Esophagus (tissue), 2 donors: ENCODE measurements around the gene ABCC1. TPM values are rescaled to one million over a fixed set of nuclear protein-coding genes. Genes with fewer than 3 reads are reported as not detected.

Source experiments
- H3K27ac ChIP-seq, 2 donors: one replicate each; pipeline ENCODE4 v1.5.1; 2013; ENCODE audit warnings: low read depth in 2 of 2, mild to moderate bottlenecking in 2 of 2, inconsistent platforms in 1 of 2, low read length in 1 of 2, moderate library complexity in 1 of 2
- H3K27me3 ChIP-seq, 2 donors: one replicate each; pipeline ENCODE4 v1.6.1; 2013; ENCODE audit warnings: low read length in 2 of 2, control low read depth in 1 of 2, mild to moderate bottlenecking in 1 of 2; ENCODE audit not compliant: insufficient read depth in 2 of 2, control insufficient read depth in 1 of 2
- H3K36me3 ChIP-seq, 2 donors: one replicate each; pipeline ENCODE4 v1.6.1; 2013; ENCODE audit warnings: low read length in 1 of 2; ENCODE audit not compliant: control insufficient read depth in 2 of 2, insufficient read depth in 2 of 2
- H3K4me1 ChIP-seq, 2 donors: one replicate each; pipeline ENCODE4 v1.6.1; 2013; ENCODE audit warnings: low read length in 1 of 2; ENCODE audit not compliant: control insufficient read depth in 2 of 2, insufficient read depth in 2 of 2
- H3K4me3 ChIP-seq, 2 donors: one replicate each; pipeline ENCODE4 v1.5.1; 2013; ENCODE audit warnings: low read length in 2 of 2, mild to moderate bottlenecking in 2 of 2, low read depth in 1 of 2, moderate library complexity in 1 of 2
- H3K9me3 ChIP-seq, 2 donors: one replicate each; pipeline ENCODE4 v1.6.1; 2013; ENCODE audit warnings: mild to moderate bottlenecking in 2 of 2, low read depth in 1 of 2, low read length in 1 of 2, moderate library complexity in 1 of 2; ENCODE audit not compliant: control insufficient read depth in 2 of 2, insufficient read depth in 1 of 2
- WGBS, 2 donors: extraction: QIAGEN DNeasy Blood & Tissue Kit; methylation state at CpG; one replicate each; pipeline ENCODE4 v1.1.7; 2013; 5-methylcytosine and 5-hydroxymethylcytosine counted together
- polyA plus RNA-seq, 2 donors: library from polyadenylated mRNA; stranded (reverse); fragments of 200-250 nt; gene quantifications; one replicate each; pipeline ENCODE4 v1.2.3, GENCODE V29; 2013
- donor health status: healthy with polysubstance abuse.
- donor health status: Bipolar disorder and iron deficiency.

ABCC1 gene
- polyA plus RNA-seq = 10 to 100 TPM; 14.8 to 21.8 TPM

DNA sequence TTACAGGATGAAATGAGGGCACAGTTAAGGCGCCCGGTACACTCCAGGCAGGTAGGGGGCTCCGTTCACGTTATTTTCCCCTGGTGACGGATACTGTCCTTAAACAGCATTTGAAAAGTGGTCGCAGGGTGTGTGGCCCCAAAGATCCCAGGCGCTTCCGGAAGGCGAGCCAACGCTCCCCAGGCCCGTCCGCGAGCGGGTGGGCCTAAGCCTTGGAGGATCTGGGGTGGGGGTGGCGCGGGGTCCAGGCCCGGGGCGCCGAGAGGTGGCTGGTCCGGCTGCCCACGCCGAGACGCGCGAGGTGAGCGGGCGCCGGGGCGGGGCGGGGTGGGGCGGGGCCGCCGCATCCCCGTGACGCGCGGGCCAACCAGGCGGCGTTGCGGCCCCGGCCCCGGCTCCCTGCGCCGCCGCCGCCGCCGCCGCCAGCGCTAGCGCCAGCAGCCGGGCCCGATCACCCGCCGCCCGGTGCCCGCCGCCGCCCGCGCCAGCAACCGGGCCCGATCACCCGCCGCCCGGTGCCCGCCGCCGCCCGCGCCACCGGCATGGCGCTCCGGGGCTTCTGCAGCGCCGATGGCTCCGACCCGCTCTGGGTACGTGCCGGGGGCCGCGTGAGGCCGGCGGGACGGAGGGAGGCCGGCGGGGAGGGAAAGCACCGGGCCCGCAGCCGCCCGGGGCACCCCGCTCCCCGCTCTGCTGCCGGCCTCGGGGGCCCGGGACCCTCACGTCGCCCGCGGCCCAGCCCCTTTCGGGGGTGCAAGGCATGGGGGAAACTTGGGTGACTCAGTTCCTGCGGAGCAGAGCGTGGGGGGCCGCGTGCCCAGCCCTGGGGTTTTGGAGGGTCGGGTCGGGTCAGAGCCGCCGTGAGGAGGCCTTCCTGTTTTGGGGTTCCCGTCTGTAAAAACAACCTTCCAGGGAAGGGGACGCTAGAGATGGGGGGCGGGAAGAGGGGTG lies at the start of gene ABCC1:
ABCC1 (plus strand) TSS at position 407 of the 951 bp plus-strand sequence; CDS start at position 543, 136 bp downstream.
- Histone ChIP-seq H3K36me3 (no peaks in the 10 kb centered on the region), H3K27me3 (no peaks in the 10 kb centered on the region), H3K4me3 (peak within 1 kb of the TSS; percentile 84 to 89), H3K4me1 (peaks cover 0 to 7% of the 10 kb centered on the region in 2 donors), H3K27ac (peak within 1 kb of the TSS; percentile 83 to 93), H3K9me3 (no peaks in the 10 kb centered on the region)
- 0 to 1% methylated on average over 27 to 112 of the region's 112 CpGs for WGBS, 2 donors

GRCh38 chr16:15900357-15900756 lies 49.1 kb upstream of the ABCC1 start:
- 77 to 81% methylated on average over 3 of the region's 3 CpGs for WGBS, 2 donors
- Histone ChIP-seq H3K36me3 (no peaks in the 10 kb centered on the region), H3K9me3 (no peaks in the 10 kb centered on the region), H3K27ac (peak overlapping the region; percentile 75 to 83), H3K4me3 (no peak overlapping the region), H3K4me1 (no peaks in the 10 kb centered on the region), H3K27me3 (no peaks in the 10 kb centered on the region)

- peak overlapping the region; percentile 47 to 60 for H3K27ac ChIP-seq
- 36 to 49% methylated on average over 6 of the region's 6 CpGs for WGBS, 2 donors
- no peaks in the 10 kb centered on the region for H3K4me1 ChIP-seq
- no peaks in the 10 kb centered on the region for H3K36me3 ChIP-seq
- no peaks in the 10 kb centered on the region for H3K27me3 ChIP-seq
- no peak overlapping the region for H3K4me3 ChIP-seq
- no peaks in the 10 kb centered on the region for H3K9me3 ChIP-seq
Measured at GRCh38 chr16:15900901-15901500, 48.4 kb upstream of the ABCC1 start.

- no peaks in the 10 kb centered on the region for H3K4me1 ChIP-seq
- no peaks in the 10 kb centered on the region for H3K36me3 ChIP-seq
- H3K4me3 ChIP-seq = no peak overlapping the region
- H3K27me3 ChIP-seq = no peaks in the 10 kb centered on the region
- no peak overlapping the region for H3K27ac ChIP-seq
- WGBS, 2 donors = 97% methylated on average over 5 of the region's 5 CpGs
- no peaks in the 10 kb centered on the region for H3K9me3 ChIP-seq
Measured at GRCh38 chr16:15903960-15904359, 45.5 kb upstream of the ABCC1 start.

- Histone ChIP-seq H3K27ac (no peak overlapping the region), H3K4me1 (no peaks in the 10 kb centered on the region), H3K36me3 (no peaks in the 10 kb centered on the region), H3K4me3 (no peak overlapping the region), H3K9me3 (no peaks in the 10 kb centered on the region), H3K27me3 (no peaks in the 10 kb centered on the region)
- WGBS, 2 donors = 85% methylated on average over 2 of the region's 2 CpGs
Measured at GRCh38 chr16:15906439-15906838, 43.0 kb upstream of the ABCC1 start.

- no peaks in the 10 kb centered on the region for H3K27me3 ChIP-seq
- no peaks in the 10 kb centered on the region for H3K36me3 ChIP-seq
- no peak overlapping the region for H3K27ac ChIP-seq
- H3K9me3 ChIP-seq = no peaks in the 10 kb centered on the region
- 79% methylated on average over 7 of the region's 7 CpGs for WGBS, 2 donors
- no peak overlapping the region for H3K4me3 ChIP-seq
- H3K4me1 ChIP-seq = no peaks in the 10 kb centered on the region
Measured at GRCh38 chr16:15907863-15908478, 41.4 kb upstream of the ABCC1 start.

- Histone ChIP-seq H3K27ac (no peak overlapping the region), H3K4me1 (no peaks in the 10 kb centered on the region), H3K9me3 (no peaks in the 10 kb centered on the region), H3K27me3 (no peaks in the 10 kb centered on the region), H3K4me3 (no peak overlapping the region), H3K36me3 (no peaks in the 10 kb centered on the region)
- 97% methylated on average over 3 of the region's 3 CpGs for WGBS, 2 donors
Measured at GRCh38 chr16:15911198-15911597, 38.2 kb upstream of the ABCC1 start.

GRCh38 chr16:15913046-15913698 lies 36.2 kb upstream of the ABCC1 start:
- Histone ChIP-seq H3K4me3 (no peak overlapping the region), H3K36me3 (no peaks in the 10 kb centered on the region), H3K27ac (no peak overlapping the region), H3K9me3 (no peaks in the 10 kb centered on the region), H3K27me3 (no peaks in the 10 kb centered on the region), H3K4me1 (no peaks in the 10 kb centered on the region)
- WGBS, 2 donors = 63 to 68% methylated on average over 7 of the region's 7 CpGs

DNA sequence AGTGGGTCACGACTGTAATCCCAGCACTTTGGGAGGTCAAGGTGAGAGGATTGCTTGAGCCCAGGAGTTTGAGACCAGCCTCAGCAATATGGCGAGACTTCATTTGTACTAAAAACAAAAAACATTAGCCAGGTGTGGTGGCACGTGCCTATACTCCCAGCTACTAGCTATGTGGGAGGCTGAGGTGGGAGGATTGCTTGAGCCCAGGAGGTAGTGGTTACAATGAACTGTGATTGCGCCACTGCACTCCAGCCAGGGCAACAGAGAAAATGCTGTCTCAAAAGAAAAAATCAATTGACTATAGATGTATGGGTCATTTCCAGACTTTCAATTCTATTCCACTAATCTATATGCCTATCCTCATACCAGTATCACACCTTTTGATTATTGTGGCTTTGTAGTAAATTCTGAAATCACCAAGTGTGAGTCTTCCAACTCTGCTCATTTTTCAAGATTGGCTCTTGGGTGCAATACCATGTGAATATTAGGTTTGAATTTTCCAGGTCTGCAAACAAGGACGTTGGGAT lies 33.8 kb upstream of the ABCC1 start:
- WGBS, 2 donors = 79 to 87% methylated on average over 5 of the region's 5 CpGs
- Histone ChIP-seq H3K4me3 (no peak overlapping the region), H3K4me1 (no peaks in the 10 kb centered on the region), H3K27me3 (no peaks in the 10 kb centered on the region), H3K9me3 (no peaks in the 10 kb centered on the region), H3K27ac (no peak overlapping the region), H3K36me3 (no peaks in the 10 kb centered on the region)
